Mesenchymal stem cell (in vitro differentiated cells and primary cell): Measurements from ENCODE around the gene PCDH11X.
A peak's percentile ranks its signal among the peaks of the same experiment; 100 is the strongest.
"Not testable (repeated sequence)": the region's sequence is repeated elsewhere in the genome, so short reads cannot be mapped to it uniquely, and the experiment has no call there.

Source experiments
- DNase-seq: peaks from one replicate; pipeline ENCODE4 v3.0.0-alpha.2; 2013
- H2AFZ ChIP-seq: one replicate; pipeline ENCODE4 v1.6.1; 2013; ENCODE audit warnings: low read depth, mild to moderate bottlenecking, control low read depth, inconsistent platforms, low read length, moderate library complexity
- H2AK5ac ChIP-seq: 2 replicates; pipeline ENCODE4 v1.6.1; 2013; ENCODE audit warnings: low read length, moderate library complexity, mild to moderate bottlenecking, inconsistent platforms; ENCODE audit not compliant: severe bottlenecking
- H2BK120ac ChIP-seq: one replicate; pipeline ENCODE4 v1.6.1; 2013; ENCODE audit warnings: low read depth, mild to moderate bottlenecking, inconsistent platforms, low read length, moderate library complexity
- H2BK12ac ChIP-seq, 2 experiments: one replicate each; pipeline ENCODE4 v1.6.1; 2013; ENCODE audit warnings: inconsistent platforms in 2 of 2, low read length in 2 of 2, mild to moderate bottlenecking in 2 of 2, moderate library complexity in 2 of 2, control low read depth in 1 of 2
- H2BK15ac ChIP-seq: one replicate; pipeline ENCODE4 v1.6.1; 2013; ENCODE audit warnings: mild to moderate bottlenecking, low read depth, inconsistent platforms; ENCODE audit not compliant: poor library complexity, severe bottlenecking
- H2BK5ac ChIP-seq: 2 replicates; pipeline ENCODE4 v1.6.1; 2013; ENCODE audit warnings: low read depth, mild to moderate bottlenecking, low read length, control low read depth, inconsistent platforms; ENCODE audit not compliant: poor library complexity, severe bottlenecking
- H3K14ac ChIP-seq, 2 experiments: one replicate each; pipeline ENCODE4 v1.6.1; 2013; ENCODE audit warnings: inconsistent platforms in 2 of 2, low read length in 2 of 2, control low read depth in 1 of 2, mild to moderate bottlenecking in 1 of 2, moderate library complexity in 1 of 2
- H3K18ac ChIP-seq, 2 experiments: one replicate each; pipeline ENCODE4 v1.6.1; 2013; ENCODE audit warnings: inconsistent platforms in 2 of 2, low read length in 2 of 2, control low read depth in 1 of 2, low read depth in 1 of 2, mild to moderate bottlenecking in 1 of 2
- H3K23ac ChIP-seq, 2 experiments: one replicate each; pipeline ENCODE4 v1.6.1; 2013; ENCODE audit warnings: inconsistent platforms in 2 of 2, low read length in 2 of 2, mild to moderate bottlenecking in 2 of 2, moderate library complexity in 2 of 2, control low read depth in 1 of 2
- H3K27ac ChIP-seq: 2 replicates; pipeline ENCODE4 v1.5.1; 2013; ENCODE audit warnings: mild to moderate bottlenecking, moderate library complexity, low read length, control low read depth, inconsistent platforms; ENCODE audit not compliant: poor library complexity, severe bottlenecking
- H3K27me3 ChIP-seq, 2 experiments: 2 replicates each; pipeline versions ENCODE4 v1.6.1 to v1.7.0; 2013; ENCODE audit warnings: low read length in 2 of 2, mild to moderate bottlenecking in 2 of 2, moderate library complexity in 2 of 2, control low read depth in 1 of 2, inconsistent platforms in 1 of 2; ENCODE audit not compliant: control insufficient read depth in 1 of 2, insufficient read depth in 1 of 2
- H3K36me3 ChIP-seq, 2 experiments: 2 replicates each; pipeline versions ENCODE4 v1.6.1 to v1.7.0; 2013; ENCODE audit warnings: low read length in 2 of 2, control low read depth in 1 of 2, inconsistent platforms in 1 of 2, low read depth in 1 of 2, mild to moderate bottlenecking in 1 of 2; ENCODE audit not compliant: insufficient read depth in 2 of 2, control insufficient read depth in 1 of 2
- H3K4ac ChIP-seq, 2 experiments: one replicate each; pipeline ENCODE4 v1.6.1; 2013; ENCODE audit warnings: inconsistent platforms in 2 of 2, low read length in 2 of 2, mild to moderate bottlenecking in 2 of 2, moderate library complexity in 2 of 2, control low read depth in 1 of 2, low read depth in 1 of 2
- H3K4me1 ChIP-seq: 2 replicates; pipeline ENCODE4 v1.6.1; 2013; ENCODE audit warnings: low read depth, low read length, control low read depth; ENCODE audit not compliant: control insufficient read depth, insufficient read depth
- H3K4me2 ChIP-seq: 2 replicates; pipeline ENCODE4 v1.6.1; 2013; ENCODE audit warnings: low read length, mild to moderate bottlenecking, inconsistent platforms; ENCODE audit not compliant: poor library complexity, severe bottlenecking
- H3K4me3 ChIP-seq, 2 experiments: 2 replicates each; pipeline versions ENCODE4 v1.5.1 to v1.7.0; 2013; ENCODE audit warnings: low read length in 2 of 2, mild to moderate bottlenecking in 2 of 2, control low read depth in 1 of 2, low read depth in 1 of 2; ENCODE audit not compliant: insufficient read depth in 1 of 2
- H3K79me1 ChIP-seq: replicated peaks from 2 replicates; pipeline ENCODE4 v1.6.1; 2013; ENCODE audit warnings: mild to moderate bottlenecking, control low read depth, low read length, inconsistent platforms; ENCODE audit not compliant: poor library complexity, severe bottlenecking
- H3K9ac ChIP-seq: 2 replicates; pipeline ENCODE4 v1.7.0; 2013; ENCODE audit warnings: mild to moderate bottlenecking, low read length, moderate library complexity
- H3K9me3 ChIP-seq: 2 replicates; pipeline ENCODE4 v1.7.0; 2013; ENCODE audit warnings: mild to moderate bottlenecking, low read length; ENCODE audit not compliant: control insufficient read depth
- H4K8ac ChIP-seq: one replicate; pipeline ENCODE4 v1.6.1; 2013; ENCODE audit warnings: inconsistent platforms, mild to moderate bottlenecking, low read length, moderate library complexity
- H4K91ac ChIP-seq: one replicate; pipeline ENCODE4 v1.6.1; 2013; ENCODE audit warnings: mild to moderate bottlenecking, low read length, inconsistent platforms
- WGBS: methylation state at CpG from one replicate; pipeline ENCODE4 v1.1.7; 2013; ENCODE audit warnings: mixed read lengths; 5-methylcytosine and 5-hydroxymethylcytosine counted together

The PCDH11X gene

GRCh38 chrX:91781553-91782298 lies 2.6 kb downstream of the PCDH11X start:
- not testable (repeated sequence) for H3K36me3 ChIP-seq, H3K4ac ChIP-seq, H2AFZ ChIP-seq, H3K4me1 ChIP-seq, H3K9ac ChIP-seq, H3K18ac ChIP-seq, DNase-seq, H2BK5ac ChIP-seq, H2BK15ac ChIP-seq, H3K79me1 ChIP-seq, H3K27ac ChIP-seq, H2AK5ac ChIP-seq, H4K91ac ChIP-seq, H2BK120ac ChIP-seq, H2BK12ac ChIP-seq, H3K14ac ChIP-seq, H3K23ac ChIP-seq, H3K4me3 ChIP-seq, H3K9me3 ChIP-seq, H4K8ac ChIP-seq
- H3K27me3 ChIP-seq = peaks cover 0 to 23% of the 10 kb centered on the region in 2 experiments
- H3K4me2 ChIP-seq = peak overlapping the region; percentile 63
- 0% methylated on average over 8 of the region's 58 CpGs for WGBS

GRCh38 chrX:91782825-91783224 lies 3.6 kb downstream of the PCDH11X start:
- 5% methylated on average over 2 of the region's 8 CpGs for WGBS
- not testable (repeated sequence) for H3K4ac ChIP-seq, H3K18ac ChIP-seq, DNase-seq, H2BK5ac ChIP-seq, H2BK15ac ChIP-seq, H2AK5ac ChIP-seq, H4K91ac ChIP-seq, H3K4me1 ChIP-seq, H3K4me2 ChIP-seq, H3K9ac ChIP-seq, H3K36me3 ChIP-seq, H2AFZ ChIP-seq, H3K4me3 ChIP-seq, H3K27ac ChIP-seq, H2BK120ac ChIP-seq, H3K9me3 ChIP-seq, H3K79me1 ChIP-seq, H2BK12ac ChIP-seq, H3K14ac ChIP-seq, H4K8ac ChIP-seq, H3K23ac ChIP-seq
- peaks cover 0 to 19% of the 10 kb centered on the region in 2 experiments for H3K27me3 ChIP-seq

DNA sequence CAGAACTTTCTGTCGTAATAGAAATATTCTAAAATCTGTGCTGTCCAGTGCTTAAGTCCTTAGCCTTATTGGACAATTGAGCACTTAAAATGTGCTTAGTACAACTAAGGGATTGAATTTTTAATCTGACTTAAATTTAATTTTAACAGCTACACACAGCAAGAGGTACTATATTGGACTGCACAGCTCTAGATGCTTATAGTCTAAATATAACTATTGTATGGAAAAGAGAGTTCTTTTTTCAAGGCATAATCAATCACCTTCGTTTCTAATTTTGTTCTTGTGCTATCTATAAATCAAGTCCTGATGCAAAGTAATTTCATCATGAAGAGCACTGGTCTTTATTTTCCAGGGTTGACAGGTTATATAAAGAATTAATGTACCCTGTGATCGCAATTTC lies 38.4 kb downstream of the PCDH11X start:
- H4K91ac ChIP-seq, H3K18ac ChIP-seq, H2BK15ac ChIP-seq, H3K9ac ChIP-seq, H3K14ac ChIP-seq, H2AFZ ChIP-seq, H3K4me1 ChIP-seq, H3K4me3 ChIP-seq, H4K8ac ChIP-seq, H2BK120ac ChIP-seq, H3K4me2 ChIP-seq, H2BK5ac ChIP-seq, H3K23ac ChIP-seq, H2AK5ac ChIP-seq, H3K79me1 ChIP-seq, DNase-seq, H3K27ac ChIP-seq, H3K9me3 ChIP-seq, H3K36me3 ChIP-seq, H3K4ac ChIP-seq, H2BK12ac ChIP-seq, H3K27me3 ChIP-seq: not testable (repeated sequence)
- WGBS = 100% methylated on average over 1 of the region's 3 CpGs

DNA sequence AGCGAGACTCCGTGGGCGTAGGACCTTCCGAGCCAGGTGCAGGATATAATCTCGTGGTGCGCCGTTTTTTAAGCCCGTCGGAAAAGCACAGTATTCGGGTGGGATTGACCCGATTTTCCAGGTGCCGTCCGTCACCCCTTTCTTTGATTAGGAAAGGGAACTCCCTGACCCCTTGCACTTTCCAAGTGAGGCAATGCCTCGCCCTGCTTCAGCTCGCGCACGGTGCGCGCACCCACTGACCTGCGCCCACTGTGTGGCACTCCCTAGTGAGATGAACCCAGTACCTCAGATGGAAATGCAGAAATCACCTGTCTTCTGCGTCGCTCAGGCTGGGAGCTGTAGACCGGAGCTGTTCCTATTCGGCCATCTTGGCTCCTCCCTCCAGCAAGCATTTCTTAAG lies 46.1 kb downstream of the PCDH11X start:
- 93% methylated on average over 15 of the region's 24 CpGs for WGBS
- not testable (repeated sequence) for H3K23ac ChIP-seq, H3K18ac ChIP-seq, H3K27me3 ChIP-seq, H3K9ac ChIP-seq, H2BK15ac ChIP-seq, H2BK120ac ChIP-seq, H2BK12ac ChIP-seq, H2BK5ac ChIP-seq, H3K4me2 ChIP-seq, H2AFZ ChIP-seq, H3K4ac ChIP-seq, H4K8ac ChIP-seq, H3K4me3 ChIP-seq, H3K79me1 ChIP-seq, H4K91ac ChIP-seq, H2AK5ac ChIP-seq, H3K14ac ChIP-seq, DNase-seq, H3K36me3 ChIP-seq, H3K27ac ChIP-seq, H3K4me1 ChIP-seq, H3K9me3 ChIP-seq
